Activated T-helper 1 cell treated with Interleukin-2 at 50 U/mL for 16 hours (primary cell): ENCODE results near the gene OIT3.

Experiments used
- DNase-seq: peaks from one replicate; pipeline ENCODE4 v3.0.0-alpha.2; 2020; ENCODE audit warnings: low read depth

The OIT3 gene

GRCh38 chr10:72893136-72893798 lies at the start of gene OIT3:
OIT3 (plus strand) TSS chr10:72893739; CDS start chr10:72893799, 60 bp downstream.
- DNase-seq: no peak

DNA sequence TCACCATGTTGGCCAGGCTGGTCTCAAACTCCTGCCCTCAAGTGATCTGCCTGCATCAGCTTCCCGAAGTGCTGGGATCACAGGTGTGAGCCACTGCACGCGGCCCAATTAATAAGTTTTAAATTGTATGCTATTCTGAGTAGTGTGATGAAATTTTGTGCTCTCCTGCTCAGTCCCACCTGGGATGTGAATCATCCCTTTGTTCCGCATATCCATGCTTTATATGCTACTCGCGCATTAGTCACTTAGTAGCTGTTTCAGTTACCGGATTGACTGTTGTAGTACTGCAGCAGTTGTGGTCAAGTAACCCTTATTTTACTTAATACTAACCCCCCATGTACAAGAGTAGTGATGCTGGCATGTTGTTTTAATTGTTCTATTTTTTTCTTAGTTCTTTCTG lies 47.3 kb upstream of the OIT3 start:
- no peak for DNase-seq

DNA sequence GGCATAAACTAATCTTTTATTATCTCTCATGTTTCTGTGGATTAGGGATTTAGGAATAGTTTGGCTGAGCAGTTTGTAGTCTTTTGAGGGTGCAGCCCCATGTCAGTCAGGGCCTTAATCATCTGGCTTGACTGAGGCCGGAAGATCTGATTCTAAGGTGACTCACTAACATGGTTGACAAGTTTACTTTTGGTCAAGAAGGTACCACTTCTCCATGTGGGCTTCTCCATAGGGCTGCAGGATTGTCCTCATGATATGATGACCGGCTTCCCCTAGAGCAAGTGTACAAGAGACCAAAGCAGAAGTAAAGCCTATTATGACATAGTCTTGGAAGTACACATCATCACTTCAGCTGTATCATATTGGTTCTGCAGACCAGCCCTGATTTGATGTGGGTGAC lies 45.9 kb upstream of the OIT3 start:
- DNase-seq: no peak

- DNase-seq: no peak
These were observed 42.7 kb upstream of the OIT3 start for GRCh38 chr10:72850861-72851260.

- no peak for DNase-seq
These were observed 42.0 kb upstream of the OIT3 start for GRCh38 chr10:72851509-72851908.

- DNase-seq: no peak
These were observed 41.0 kb upstream of the OIT3 start for GRCh38 chr10:72852508-72852907.

DNA sequence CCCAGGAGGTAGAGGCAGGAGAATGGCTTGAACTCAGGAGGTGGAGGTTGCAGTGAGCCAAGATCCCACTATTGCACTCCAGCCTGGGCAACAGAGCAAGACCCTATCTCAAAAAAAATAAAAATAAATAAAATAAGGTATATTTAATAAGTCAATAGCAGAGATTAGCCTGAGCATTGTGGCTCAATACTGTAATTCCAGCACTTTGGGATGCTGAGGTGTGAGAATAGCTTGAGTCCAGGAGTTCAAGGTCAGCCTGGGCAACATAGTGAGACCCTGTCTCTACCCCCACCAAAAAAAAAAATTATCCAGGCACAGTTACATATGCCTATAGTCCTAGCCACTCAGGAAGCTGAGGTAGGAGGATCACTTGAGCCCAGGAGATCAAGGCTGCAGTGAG lies 38.4 kb upstream of the OIT3 start:
- DNase-seq: no peak

DNA sequence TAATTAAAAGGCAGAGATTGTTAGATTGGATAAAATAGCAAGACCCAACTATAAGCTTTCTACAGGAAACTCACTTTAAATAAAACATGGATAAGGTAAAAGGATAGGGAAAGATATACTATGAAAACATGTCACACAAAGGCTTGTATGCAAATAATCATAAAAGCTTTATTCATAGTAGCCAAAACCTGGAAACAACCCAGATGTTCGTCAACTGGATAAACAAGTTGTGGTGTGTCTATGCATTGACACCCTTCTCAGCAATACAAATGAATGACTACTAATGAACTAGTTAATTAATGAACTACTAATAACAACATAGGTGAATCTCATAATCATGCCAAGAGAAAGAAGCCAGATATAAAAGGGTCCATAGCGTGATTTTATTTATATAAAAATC lies 37.7 kb upstream of the OIT3 start:
- no peak for DNase-seq

DNA sequence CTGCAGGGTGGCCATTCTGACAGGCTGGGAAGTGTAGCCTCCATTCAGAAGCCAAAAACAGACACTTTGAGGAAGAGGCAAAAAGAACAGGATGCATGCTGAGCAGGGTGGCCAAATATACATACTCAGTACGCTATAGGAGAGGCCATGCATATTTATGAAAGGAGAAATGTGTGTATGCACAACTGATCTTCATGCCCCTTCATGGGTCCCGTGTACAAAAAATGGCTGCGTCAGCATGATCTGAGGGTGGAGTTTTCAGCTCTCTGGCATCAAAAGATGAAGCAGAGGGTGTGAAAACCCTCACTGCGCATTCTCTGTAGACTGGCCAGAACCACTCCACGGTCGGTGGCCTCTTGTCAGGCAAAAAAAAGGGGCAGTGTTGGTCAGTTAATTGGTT lies 35.5 kb upstream of the OIT3 start:
- no peak for DNase-seq

- DNase-seq: no peak
These were observed 30.6 kb upstream of the OIT3 start for GRCh38 chr10:72862957-72863356.

- DNase-seq: no peak
These were observed 18.1 kb upstream of the OIT3 start for GRCh38 chr10:72875250-72876055.

DNA sequence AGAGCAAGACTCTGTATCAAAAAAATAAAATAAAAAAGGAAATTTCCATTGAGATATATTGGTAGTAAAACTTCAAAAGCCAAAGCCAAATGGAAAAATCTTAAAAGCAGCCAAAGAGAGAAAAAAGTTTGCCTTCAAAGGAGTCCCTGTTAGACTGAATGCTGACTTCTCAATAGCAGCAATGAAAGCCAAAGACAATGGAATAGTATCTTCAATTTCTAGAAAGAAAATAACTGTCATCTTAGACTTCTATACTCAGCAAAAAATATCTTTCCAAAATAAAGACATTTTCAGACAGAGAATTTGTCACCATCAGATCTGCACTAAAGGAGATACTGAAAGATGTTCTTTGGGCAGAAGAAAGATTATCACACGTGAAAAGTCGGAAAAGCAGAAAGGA lies 14.3 kb upstream of the OIT3 start:
- DNase-seq: no peak

- no peak for DNase-seq
These were observed 12.2 kb upstream of the OIT3 start for GRCh38 chr10:72881291-72881690.

DNA sequence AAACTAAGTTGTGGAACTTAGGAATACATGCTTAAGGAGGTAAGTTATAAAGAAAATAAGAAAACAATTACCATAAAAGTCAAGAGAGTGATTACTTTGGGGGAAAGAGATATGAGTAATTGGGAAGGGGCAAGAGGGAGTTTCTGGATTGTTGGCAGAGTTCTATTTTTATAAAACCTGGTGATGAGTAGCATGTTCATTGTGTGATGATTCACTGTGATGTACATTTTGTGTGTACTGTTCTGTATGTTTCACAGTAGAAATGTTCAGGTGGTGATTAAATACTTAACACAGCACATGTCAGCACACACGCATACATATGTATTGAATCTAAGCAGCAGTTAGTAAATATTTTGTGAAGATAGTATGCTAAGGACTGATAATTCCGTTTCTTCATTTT lies 9.7 kb upstream of the OIT3 start:
- no peak for DNase-seq

GRCh38 chr10:72885953-72886352 lies 7.6 kb upstream of the OIT3 start:
- DNase-seq: no peak

DNA sequence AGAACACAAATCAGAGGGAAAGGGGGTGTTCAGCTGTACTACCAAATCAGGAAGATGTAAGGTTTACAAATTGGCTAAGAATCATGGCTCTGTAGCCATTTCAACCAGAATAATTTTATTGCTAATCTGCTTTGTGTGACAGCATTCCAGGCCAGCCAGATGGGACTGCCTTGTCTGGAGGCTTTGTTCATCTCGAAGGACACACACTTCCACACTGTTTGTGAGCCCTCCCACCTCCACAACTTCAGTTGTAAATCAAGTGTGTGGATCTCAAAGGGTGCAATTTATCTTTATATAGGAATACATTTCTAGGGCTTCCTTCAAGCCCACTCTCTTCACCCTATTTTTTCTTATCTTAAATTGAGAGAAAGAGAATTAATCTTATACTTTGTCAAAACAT lies 6.9 kb upstream of the OIT3 start:
- no peak for DNase-seq

DNA sequence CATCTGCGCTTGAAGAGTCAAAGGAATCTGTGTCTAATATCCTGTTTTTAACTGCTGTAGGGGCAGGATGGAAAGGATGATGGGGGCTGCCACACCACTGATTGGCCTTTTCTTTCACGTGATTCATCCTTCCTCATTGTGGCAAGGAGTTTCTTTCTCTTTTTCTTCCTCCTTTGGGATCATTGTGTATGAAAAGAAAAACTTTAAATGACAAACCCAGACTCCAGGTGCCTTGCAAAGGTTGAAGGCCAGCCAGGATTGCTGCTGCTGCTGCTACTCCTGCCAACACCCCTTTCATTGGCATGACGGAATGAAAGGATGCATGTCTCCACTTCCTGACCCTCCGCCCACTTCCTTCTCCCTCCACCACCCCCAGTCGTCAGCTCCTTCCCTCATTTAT lies 6.5 kb upstream of the OIT3 start:
- no peak for DNase-seq

- no peak for DNase-seq
These were observed 5.3 kb upstream of the OIT3 start for GRCh38 chr10:72888151-72888638.

DNA sequence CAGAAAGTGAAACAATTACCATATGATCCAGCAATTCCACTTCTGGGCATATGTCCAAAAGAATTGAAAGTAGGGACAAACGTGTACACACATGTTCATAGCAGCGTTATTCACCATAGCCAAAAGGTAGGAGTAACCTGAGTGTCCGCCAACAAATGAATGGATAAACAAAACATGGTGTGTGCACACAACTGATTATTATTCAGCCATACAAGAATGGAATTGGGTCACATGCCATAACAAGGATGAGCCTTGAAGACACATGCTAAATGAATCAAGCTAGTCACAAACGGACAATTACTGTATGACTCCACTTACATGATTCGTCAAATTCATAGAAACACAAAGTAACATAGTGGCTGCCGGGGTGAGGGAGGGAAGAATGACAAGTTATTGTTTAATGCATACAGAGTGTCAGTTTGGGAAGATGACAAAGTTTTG lies 4.1 kb upstream of the OIT3 start:
- DNase-seq: no peak

GRCh38 chr10:72890086-72890485 lies 3.5 kb upstream of the OIT3 start:
- no peak for DNase-seq

- no peak for DNase-seq
These were observed 1.8 kb downstream of the OIT3 start for GRCh38 chr10:72895236-72895850.

- no peak for DNase-seq
These were observed 5.1 kb downstream of the OIT3 start for GRCh38 chr10:72898616-72899015.

- DNase-seq: no peak
These were observed 6.0 kb downstream of the OIT3 start for GRCh38 chr10:72899545-72899944.
